AG09309 (cell line): ENCODE results near the gene KIF26A.

Experiments used
- DNase-seq: peaks from one replicate; pipeline ENCODE4 v3.0.0-alpha.2; 2010; ENCODE audit warnings: low read depth
- H3K4me3 ChIP-seq: 2 replicates; pipeline ENCODE4 v1.5.1; 2011; ENCODE audit warnings: mild to moderate bottlenecking, low read depth, low read length, moderate library complexity; ENCODE audit not compliant: control insufficient read depth
- CTCF ChIP-seq: IDR thresholded peaks from 2 replicates; pipeline ENCODE4 v1.5.1; 2011; ENCODE audit warnings: mild to moderate bottlenecking, low read depth, low read length, inconsistent platforms; ENCODE audit not compliant: insufficient read depth, control insufficient read depth; ENCODE audit errors: missing control alignments

The KIF26A gene

GRCh38 chr14:104093366-104094055, 44.9 kb upstream of the KIF26A start:
- TF ChIP-seq CTCF = no peak
- no peak overlapping the region for H3K4me3 ChIP-seq
- no peak for DNase-seq

GRCh38 chr14:104094056-104094708, 44.2 kb upstream of the KIF26A start:
- no peak overlapping the region for H3K4me3 ChIP-seq
- no peak for DNase-seq
- no peak for TF ChIP-seq CTCF

GRCh38 chr14:104094709-104095425, 43.5 kb upstream of the KIF26A start:
- no peak overlapping the region for H3K4me3 ChIP-seq
- peak; percentile 85 for TF ChIP-seq CTCF
- no peak for DNase-seq

GRCh38 chr14:104095426-104096310, 42.7 kb upstream of the KIF26A start:
- no peak overlapping the region for H3K4me3 ChIP-seq
- DNase-seq = no peak
- TF ChIP-seq CTCF = no peak

- H3K4me3 ChIP-seq = no peak overlapping the region
- TF ChIP-seq CTCF = no peak
- no peak for DNase-seq
Observed at GRCh38 chr14:104096318-104096717, 42.1 kb upstream of the KIF26A start.
